GM21576 (cell line): ENCODE measurements around the gene KLHL36.
"Not testable (repeated sequence)": the region's sequence is repeated elsewhere in the genome, so short reads cannot be mapped to it uniquely, and the experiment has no call there.

Experiments
- ATAC-seq: cut with Tn5 transposase; IDR thresholded peaks from one replicate; pipeline ENCODE4 v1.9.1; 2021; ENCODE audit warnings: mild to moderate bottlenecking, moderate library complexity; ENCODE audit not compliant: unreplicated experiment

KLHL36 gene

GRCh38 chr16:84614968-84615813 lies 33.1 kb upstream of the KLHL36 start:
- no peak for ATAC-seq

- ATAC-seq: no peak
Observed at GRCh38 chr16:84616515-84616914, 31.8 kb upstream of the KLHL36 start.

DNA sequence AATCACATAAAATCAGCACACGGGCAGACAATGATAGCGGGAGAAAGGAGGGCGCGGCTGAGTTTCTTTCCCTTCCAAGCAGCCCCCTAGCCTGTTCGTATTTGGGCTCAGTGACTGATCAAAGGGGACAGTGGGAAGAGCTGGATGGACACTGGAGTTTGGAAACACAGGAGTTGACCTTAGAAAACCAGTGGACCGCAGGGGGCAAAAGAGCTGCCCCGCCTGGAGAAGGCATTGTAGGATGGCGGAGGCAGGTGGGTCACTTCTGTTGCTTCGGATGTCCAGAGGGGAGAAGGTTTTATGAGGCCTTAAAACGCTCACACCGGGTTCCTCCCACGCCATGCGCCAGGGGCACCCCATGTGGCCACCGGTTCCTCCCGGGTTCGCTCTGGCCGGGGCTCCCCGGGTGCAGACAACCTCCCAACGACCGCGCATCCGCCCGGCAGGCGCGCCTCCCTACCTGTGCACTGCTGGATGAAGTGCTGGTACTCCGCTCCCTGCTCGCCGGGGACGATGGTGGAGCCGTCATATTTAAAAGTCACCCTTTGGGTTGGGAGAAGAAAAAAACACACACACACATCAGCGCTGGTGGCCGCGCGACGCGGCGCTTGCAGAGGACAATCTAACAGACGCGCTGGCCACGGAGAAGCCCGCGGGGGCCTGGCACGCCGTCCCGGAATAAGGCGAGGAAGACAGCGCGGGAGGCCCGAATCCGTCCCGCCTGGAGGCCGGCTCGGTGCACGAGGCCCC lies 31.1 kb upstream of the KLHL36 start:
- peak; percentile 9 for ATAC-seq

DNA sequence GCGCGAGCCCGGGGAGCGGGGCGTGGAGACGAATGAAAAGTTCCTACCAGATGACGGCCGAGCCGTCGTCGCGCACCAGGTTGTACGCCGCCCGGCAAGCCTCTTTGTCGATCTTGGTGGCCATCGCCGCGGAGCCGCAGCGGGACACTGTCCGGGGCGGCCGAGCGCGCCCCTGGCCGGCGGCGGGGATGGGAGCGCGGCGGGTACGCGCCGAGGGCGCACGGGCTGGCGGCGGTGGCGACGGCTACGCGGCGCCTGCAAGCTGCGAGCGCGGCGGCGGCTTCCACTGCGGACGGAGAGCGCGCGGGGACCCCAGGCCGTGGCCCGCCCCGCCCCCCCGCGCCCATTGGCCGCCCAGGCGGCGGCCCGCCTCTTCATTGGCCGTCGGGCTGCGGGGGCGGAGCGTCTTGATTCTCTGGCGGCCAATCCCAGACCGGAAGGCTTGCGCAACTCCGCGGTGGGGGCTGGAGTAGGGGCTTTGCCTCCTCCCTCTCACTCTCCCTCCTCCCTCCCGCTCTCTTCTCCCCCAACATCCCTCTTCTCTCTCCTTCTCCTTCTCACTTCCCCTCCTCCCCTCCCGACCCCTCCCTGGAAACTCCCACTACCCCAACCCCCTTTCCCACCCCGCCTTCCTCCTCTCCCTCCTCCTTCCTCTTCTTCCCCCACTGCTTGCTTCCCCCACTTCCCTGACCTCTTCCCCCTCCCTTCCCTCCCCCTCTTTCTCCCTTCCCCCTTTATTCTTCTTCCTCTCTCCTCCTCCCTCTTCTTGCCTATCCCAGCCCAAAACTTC lies 30.3 kb upstream of the KLHL36 start, which contains the start of gene COTL1:
TSS of gene COTL1 (minus strand) at position 288 of the 790 bp plus-strand sequence. CDS start at position 124, 164 bp downstream.
- peak; percentile 79 for ATAC-seq

GRCh38 chr16:84618581-84619460 lies 29.5 kb upstream of the KLHL36 start:
- no peak for ATAC-seq

DNA sequence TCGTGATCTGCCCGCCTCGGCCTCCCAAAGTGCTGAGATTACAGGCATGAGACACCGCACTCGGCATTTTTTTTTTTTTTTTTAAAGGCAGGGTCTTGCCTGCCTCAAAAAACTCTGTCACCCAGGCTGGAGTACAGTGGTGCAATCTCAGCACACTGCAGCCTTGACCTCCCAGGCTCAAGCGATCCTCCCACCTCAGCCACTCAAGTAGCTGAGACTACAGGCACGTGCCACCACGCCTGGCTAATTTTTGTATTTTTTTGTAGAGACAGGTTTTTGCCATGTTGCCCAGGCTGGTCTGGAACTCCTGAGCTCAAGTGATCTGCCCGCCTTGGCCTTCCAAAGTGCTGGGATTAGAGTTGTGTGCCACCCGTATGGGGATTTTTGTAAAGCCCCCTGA lies 27.4 kb upstream of the KLHL36 start:
- ATAC-seq: not testable (repeated sequence)

- no peak for ATAC-seq
Observed at GRCh38 chr16:84625556-84625955, 22.8 kb upstream of the KLHL36 start.

GRCh38 chr16:84628226-84628731 lies 20.0 kb upstream of the KLHL36 start:
- ATAC-seq: no peak

- no peak for ATAC-seq
Observed at GRCh38 chr16:84629580-84629979, 18.7 kb upstream of the KLHL36 start.

DNA sequence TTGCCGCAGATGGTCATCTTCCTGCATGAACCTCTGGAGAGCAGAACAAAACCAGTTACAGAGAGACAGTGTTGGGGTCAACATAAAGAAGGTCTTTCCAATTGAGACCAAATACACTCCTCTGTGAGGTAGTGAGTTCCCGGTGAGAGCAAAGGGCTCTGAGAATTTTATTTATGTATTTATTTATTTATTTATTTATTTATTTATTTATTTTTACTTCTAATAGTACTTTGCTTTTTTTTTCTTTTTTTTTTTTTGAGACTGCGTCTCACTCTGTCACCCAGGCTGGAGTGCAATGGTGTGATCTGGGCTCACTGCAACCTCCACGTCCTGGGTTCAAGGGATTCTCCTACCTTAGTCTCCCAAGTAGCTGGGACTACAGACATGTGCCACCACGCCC lies 18.3 kb upstream of the KLHL36 start:
- ATAC-seq: no peak

DNA sequence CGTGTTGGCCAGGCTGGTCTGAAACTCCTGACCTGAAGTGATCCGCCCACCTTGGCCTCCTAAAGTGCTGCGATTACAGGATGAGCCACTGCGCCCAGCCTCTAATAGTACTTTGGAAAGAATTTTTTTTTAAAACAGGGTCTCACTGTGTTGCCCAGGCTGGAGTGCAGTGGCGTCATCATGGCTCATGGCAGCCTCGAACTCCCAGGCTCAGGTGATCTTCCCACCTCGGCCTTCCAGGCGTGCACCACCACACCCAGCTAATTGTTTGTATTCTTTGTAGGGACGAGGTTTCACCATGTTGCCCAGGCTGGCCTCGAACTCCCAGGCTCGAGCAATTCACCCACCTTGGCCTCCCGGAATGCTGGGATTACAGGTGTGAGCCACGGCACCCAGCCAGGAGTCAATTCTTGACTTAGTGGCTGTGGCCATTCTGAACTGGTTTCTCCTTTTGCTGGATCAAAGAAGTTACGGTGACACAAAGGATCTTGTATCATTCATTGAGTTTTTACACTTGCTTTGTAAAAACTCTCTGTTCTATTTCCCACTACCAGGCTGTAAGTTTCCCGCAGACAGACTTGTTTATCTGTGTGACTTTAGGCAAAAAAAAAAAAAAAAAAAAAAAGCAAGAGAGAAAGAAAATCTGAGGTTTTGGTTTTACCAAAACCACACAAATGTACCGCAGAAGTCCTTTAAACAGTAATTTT lies 17.7 kb upstream of the KLHL36 start:
- ATAC-seq: no peak

GRCh38 chr16:84631153-84631466 lies 17.2 kb upstream of the KLHL36 start:
- no peak for ATAC-seq

GRCh38 chr16:84631886-84632285 lies 16.4 kb upstream of the KLHL36 start:
- no peak for ATAC-seq

GRCh38 chr16:84632862-84633261 lies 15.4 kb upstream of the KLHL36 start:
- not testable (repeated sequence) for ATAC-seq

- ATAC-seq: no peak
Observed at GRCh38 chr16:84633622-84634021, 14.7 kb upstream of the KLHL36 start.

DNA sequence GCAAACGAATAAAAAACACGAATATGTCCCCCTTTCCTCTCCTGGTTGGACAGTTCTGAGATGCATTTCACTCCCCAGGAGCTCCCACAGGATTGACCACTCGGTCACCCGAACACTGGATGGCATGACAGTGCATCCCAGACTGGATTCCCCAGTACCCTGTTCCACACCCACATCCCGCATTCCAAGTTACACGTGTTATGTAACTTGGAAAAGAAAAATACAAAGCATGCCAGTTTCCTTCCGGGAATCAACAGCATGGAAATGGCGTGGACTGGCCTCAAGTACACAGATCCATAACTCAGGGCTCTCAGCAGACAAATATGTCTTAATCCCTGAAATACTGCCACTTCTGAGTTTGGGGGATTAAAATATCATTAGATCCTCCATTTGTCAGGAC lies 12.6 kb upstream of the KLHL36 start:
- no peak for ATAC-seq

DNA sequence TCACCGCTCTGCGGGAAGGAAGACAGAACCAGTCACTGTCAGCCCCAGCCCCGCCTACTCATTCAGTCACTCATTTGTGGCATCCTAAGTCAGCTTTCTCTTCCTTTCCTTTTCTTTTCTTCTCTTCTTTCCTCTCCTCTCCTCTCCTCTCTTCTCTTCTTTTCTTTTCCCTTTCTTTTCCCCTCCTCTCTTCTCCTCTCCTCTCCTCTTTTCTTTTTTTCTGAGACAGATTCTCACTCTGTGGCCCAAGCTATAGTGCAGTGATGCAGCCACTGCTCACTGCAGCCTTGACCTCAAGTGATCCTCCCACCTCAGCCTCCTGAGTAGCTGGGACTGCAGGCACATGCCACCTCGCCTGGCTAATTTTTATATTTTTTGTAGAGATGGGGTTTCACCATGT lies 10.6 kb upstream of the KLHL36 start:
- no peak for ATAC-seq

- no peak for ATAC-seq
Observed at GRCh38 chr16:84638231-84638806, 10.0 kb upstream of the KLHL36 start.

GRCh38 chr16:84640145-84640544 lies 8.2 kb upstream of the KLHL36 start:
- no peak for ATAC-seq
